ENCODE data around the gene TYSND1.

DNA sequence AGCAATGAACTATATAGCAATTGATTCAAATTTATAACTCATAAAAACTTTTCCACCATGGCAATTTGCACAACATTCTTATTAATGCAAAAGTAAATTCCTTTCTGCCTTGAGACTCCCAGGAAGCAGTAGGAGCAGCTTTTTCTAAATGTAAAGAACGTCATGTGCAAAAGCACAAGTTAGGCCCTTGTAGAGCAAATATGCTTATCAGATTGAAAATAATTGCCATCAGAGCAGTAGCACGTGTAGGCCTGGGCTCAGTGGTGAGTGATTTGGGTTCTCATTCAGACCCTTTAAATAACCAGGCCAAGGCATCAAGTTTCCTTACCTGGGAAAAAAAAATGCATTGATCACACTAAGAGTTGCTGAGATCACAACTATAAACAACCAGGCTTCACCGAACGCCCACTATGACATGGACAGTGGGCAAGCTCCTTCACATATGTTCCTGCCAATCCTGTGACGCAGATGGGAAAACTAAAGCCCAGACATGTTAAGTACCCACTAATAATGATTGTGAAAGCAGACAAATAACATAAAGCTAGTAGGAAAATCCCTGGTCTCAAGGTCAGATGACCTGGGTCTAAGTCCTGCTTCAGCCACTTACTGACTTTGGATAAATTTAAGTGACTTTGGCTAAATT, 45.9 kb upstream of the TYSND1 start:
- no peak for TF ChIP-seq POLR2A (IDR thresholded peaks at IDR 0.05)
- TF ChIP-seq, protein P1, sequence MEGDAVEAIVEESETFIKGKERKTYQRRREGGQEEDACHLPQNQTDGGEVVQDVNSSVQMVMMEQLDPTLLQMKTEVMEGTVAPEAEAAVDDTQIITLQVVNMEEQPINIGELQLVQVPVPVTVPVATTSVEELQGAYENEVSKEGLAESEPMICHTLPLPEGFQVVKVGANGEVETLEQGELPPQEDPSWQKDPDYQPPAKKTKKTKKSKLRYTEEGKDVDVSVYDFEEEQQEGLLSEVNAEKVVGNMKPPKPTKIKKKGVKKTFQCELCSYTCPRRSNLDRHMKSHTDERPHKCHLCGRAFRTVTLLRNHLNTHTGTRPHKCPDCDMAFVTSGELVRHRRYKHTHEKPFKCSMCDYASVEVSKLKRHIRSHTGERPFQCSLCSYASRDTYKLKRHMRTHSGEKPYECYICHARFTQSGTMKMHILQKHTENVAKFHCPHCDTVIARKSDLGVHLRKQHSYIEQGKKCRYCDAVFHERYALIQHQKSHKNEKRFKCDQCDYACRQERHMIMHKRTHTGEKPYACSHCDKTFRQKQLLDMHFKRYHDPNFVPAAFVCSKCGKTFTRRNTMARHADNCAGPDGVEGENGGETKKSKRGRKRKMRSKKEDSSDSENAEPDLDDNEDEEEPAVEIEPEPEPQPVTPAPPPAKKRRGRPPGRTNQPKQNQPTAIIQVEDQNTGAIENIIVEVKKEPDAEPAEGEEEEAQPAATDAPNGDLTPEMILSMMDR (IDR thresholded peaks at IDR 0.05): no peak
- no peak for TF ChIP-seq POLR2AphosphoS5 (IDR thresholded peaks at IDR 0.05)
